HUES64 (cell line): ENCODE results near the gene C2orf68.
A peak's percentile ranks its signal among the peaks of the same experiment; 100 is the strongest.

Experiments used
- H3K27ac ChIP-seq: 2 replicates; pipeline ENCODE4 v1.7.0; 2013; ENCODE audit warnings: low read depth, low read length, inconsistent platforms
- H3K27me3 ChIP-seq: 2 replicates; pipeline ENCODE4 v1.6.1; 2013; ENCODE audit warnings: mild to moderate bottlenecking, low read length; ENCODE audit not compliant: insufficient read depth
- H3K36me3 ChIP-seq: 2 replicates; pipeline ENCODE4 v1.6.1; 2013; ENCODE audit warnings: mild to moderate bottlenecking, low read length; ENCODE audit not compliant: insufficient read depth
- H3K4me1 ChIP-seq: 2 replicates; pipeline ENCODE4 v1.6.1; 2013; ENCODE audit warnings: mild to moderate bottlenecking, low read length, moderate library complexity; ENCODE audit not compliant: insufficient read depth
- H3K4me3 ChIP-seq: 2 replicates; pipeline ENCODE4 v1.5.1; 2013; ENCODE audit warnings: mild to moderate bottlenecking, low read length, moderate library complexity
- H3K9ac ChIP-seq: 2 replicates; pipeline ENCODE4 v1.6.1; 2013; ENCODE audit warnings: mild to moderate bottlenecking, low read depth, low read length
- H3K9me3 ChIP-seq: 2 replicates; pipeline ENCODE4 v1.6.1; 2013; ENCODE audit warnings: low read depth, low read length; ENCODE audit not compliant: insufficient read depth
- WGBS: fragments of 150-250, 120-280 bp; methylation state at CpG from one replicate; pipeline ENCODE4 v1.1.7; 2013; ENCODE audit warnings: missing lambda C conversion rate; 5-methylcytosine and 5-hydroxymethylcytosine counted together

Gene C2orf68

DNA sequence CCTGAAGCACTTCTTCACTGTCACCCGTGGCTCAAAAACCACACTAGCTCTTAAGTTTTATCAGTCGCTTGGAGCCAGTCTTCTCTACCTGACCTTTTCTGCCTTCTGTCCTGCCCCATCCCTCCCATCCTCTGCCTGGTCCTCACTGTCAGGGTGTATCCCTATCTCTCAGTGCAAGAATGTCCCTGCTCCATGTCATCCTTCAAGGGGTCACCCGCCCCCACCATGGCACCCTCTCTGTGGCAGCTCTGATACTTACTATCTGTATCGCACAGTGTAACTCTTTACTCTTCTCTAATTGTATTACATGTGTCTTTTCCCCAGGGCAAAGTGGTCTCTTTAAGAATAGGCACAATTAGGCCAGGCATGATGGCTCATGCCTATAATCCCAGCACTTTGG, 23.2 kb downstream of the C2orf68 start:
- no peak overlapping the region for H3K9ac ChIP-seq
- no peaks in the 10 kb centered on the region for H3K9me3 ChIP-seq
- no peak overlapping the region for H3K27ac ChIP-seq
- H3K4me3 ChIP-seq, result no peak overlapping the region
- WGBS, result 87% methylated on average over 4 of the region's 4 CpGs
- peaks cover 11% of the 10 kb centered on the region for H3K4me1 ChIP-seq
- no peaks in the 10 kb centered on the region for H3K36me3 ChIP-seq
- H3K27me3 ChIP-seq, result peaks cover 34% of the 10 kb centered on the region

DNA sequence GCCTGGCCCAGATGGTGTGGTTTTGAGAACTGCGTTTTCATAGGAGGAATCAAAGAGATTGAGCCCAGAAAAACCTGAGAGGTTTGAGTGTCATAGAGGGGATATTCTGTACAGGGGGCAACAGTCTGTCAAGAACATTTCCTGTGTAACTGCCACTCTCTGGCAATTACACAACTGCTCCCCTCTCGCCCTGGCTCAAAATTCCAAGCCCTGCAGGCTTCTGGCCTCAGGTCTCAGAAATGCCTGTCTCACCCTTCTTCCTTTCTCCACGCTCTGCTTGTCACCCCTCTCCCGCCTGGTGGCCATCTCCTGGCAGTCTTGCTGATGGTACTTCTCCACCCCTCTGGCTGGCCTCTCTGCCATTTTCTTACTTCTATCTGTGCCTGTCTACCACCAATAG, 23.6 kb downstream of the C2orf68 start:
- Histone ChIP-seq H3K36me3 (no peaks in the 10 kb centered on the region), H3K27me3 (peaks cover 38% of the 10 kb centered on the region), H3K4me3 (no peak overlapping the region), H3K9ac (no peak overlapping the region), H3K27ac (no peak overlapping the region), H3K9me3 (no peaks in the 10 kb centered on the region), H3K4me1 (peaks cover 11% of the 10 kb centered on the region)
- 69% methylated on average over 4 of the region's 4 CpGs for WGBS

- Histone ChIP-seq H3K9ac (no peak overlapping the region), H3K4me3 (no peak overlapping the region), H3K4me1 (peaks cover 11% of the 10 kb centered on the region), H3K9me3 (no peaks in the 10 kb centered on the region), H3K27ac (no peak overlapping the region), H3K27me3 (peaks cover 56% of the 10 kb centered on the region), H3K36me3 (no peaks in the 10 kb centered on the region)
- 79% methylated on average over 1 of the region's 1 CpG for WGBS
Measured at GRCh38 chr2:85585781-85586105, 26.1 kb downstream of the C2orf68 start.

DNA sequence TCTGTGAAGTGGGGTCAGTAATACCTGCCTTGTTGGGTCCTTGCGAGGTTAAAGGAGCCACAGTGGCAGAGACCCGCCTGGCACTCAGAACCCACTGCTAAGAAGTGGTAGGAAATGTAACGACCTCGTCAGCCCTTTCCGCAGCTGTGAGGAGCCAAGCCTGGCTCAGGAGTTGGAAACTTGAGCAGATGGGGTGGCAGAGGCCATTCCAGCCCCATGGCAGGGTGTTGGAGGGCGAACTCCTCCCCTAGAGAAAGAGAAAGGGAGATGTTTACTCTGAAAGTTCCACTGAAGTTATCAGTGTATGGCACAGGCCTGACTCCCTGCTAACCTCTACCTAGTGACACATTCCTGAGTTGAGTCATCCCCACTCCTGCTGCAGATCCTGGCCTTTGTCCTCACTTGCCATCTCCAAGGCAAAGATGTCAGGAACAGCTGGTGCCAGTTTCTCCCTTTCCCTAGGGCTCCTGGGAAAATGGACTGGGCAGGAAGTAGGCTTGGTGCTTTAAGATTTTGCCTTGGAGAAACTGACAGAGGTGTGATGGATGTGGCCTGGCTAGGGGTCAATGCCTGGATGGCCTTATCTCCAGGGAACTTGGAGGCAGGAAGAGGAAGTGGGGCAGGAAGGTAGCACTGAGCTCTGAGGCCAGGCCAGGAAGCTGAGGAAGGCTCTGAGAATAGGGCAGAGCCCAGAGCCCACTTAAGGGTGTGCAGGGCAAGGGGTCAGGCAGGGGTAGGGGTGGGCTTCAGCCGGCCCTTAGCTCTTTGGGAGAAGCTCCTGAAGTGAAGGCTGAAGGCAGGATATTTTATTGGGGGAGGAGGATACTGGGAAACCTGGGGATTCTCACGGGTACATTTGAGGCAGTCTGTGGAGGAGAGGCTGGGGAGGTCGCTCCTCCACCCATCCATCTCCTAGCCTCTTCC, 26.7 kb downstream of the C2orf68 start:
- Histone ChIP-seq H3K4me1 (peaks cover 13% of the 10 kb centered on the region), H3K9ac (peak overlapping the region; percentile 47; the same call in 1 of the 2 replicates), H3K27ac (no peak overlapping the region), H3K27me3 (peaks cover 52% of the 10 kb centered on the region), H3K4me3 (peak overlapping the region; percentile 54), H3K9me3 (no peaks in the 10 kb centered on the region), H3K36me3 (no peaks in the 10 kb centered on the region)
- WGBS, result 81% methylated on average over 9 of the region's 9 CpGs

- Histone ChIP-seq H3K4me1 (peaks cover 18% of the 10 kb centered on the region), H3K4me3 (peak within 1 kb of the TSS; percentile 54), H3K27me3 (peaks cover 49% of the 10 kb centered on the region), H3K9ac (peak within 1 kb of the TSS; percentile 47; the same call in 1 of the 2 replicates), H3K9me3 (no peaks in the 10 kb centered on the region), H3K27ac (no peak within 1 kb of the TSS), H3K36me3 (no peaks in the 10 kb centered on the region)
- WGBS, result 92% methylated on average over 52 of the region's 52 CpGs
Measured at GRCh38 chr2:85584354-85584856, 27.5 kb downstream of the C2orf68 start, which contains the start of gene VAMP5. VAMP5 (plus strand) TSS chr2:85584431; CDS start chr2:85584491, 60 bp downstream.

DNA sequence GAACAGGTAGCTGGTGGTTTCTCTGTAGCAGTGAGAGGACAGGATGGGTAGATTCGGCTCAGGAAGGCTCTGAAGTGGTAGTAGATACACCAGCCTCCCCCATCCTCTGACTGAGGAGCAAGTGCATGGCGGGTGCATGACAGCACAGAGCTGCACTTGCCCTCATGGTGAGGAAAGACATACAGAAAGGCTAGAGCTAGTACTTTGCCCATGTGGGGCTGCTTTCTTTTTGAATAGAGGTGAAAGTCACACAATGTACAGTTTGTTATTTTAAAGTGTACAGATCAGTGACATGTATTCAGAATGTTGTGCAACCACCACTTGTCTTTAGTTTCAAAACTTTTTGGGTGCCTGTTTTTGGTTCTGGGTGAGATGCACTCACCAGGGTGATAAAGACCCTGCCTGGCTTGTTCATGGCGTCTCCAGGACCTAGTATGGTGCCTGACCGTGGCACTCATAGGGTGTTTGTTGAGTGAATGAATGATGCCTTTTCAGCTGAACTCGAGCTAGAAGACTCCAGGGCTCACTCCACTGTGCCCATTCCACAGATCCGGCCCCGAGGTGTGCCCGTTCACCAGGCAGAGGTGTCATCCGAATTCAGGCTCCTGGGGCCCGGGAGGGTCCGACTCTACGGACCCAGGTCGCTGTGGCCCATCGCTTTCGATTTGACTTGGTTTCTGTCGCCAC, 28.1 kb downstream of the C2orf68 start:
- Histone ChIP-seq H3K4me1 (peaks cover 24% of the 10 kb centered on the region), H3K27me3 (peaks cover 49% of the 10 kb centered on the region), H3K27ac (no peak overlapping the region), H3K36me3 (no peaks in the 10 kb centered on the region), H3K9ac (no peak overlapping the region), H3K4me3 (peak overlapping the region; percentile 54), H3K9me3 (no peaks in the 10 kb centered on the region)
- WGBS, result 92% methylated on average over 16 of the region's 16 CpGs

DNA sequence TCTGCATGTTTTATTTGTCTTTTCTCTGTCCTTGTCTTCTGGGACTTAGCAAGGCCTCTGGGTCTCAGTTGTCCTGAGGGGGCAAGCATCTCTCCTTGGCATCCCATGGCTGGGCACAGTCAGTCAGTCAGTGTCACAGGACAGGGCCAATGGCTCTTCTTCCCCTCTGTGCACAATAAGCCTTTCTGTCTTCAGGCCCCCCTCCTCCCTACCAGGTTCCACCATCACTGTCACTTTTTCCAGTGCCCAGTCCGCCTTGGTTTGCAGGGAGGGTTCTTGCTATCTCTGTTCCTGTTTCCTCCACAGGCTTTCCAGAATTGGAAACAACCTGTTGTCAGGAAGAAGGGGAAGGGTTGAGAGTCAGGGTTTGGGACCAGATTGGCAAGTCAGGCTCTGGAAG, 29.4 kb downstream of the C2orf68 start:
- peaks cover 37% of the 10 kb centered on the region for H3K4me1 ChIP-seq
- H3K9ac ChIP-seq, result no peak overlapping the region
- H3K27me3 ChIP-seq, result peaks cover 49% of the 10 kb centered on the region
- H3K4me3 ChIP-seq, result no peak overlapping the region
- H3K27ac ChIP-seq, result no peak overlapping the region
- WGBS, result 91% methylated on average over 1 of the region's 1 CpG
- H3K36me3 ChIP-seq, result no peaks in the 10 kb centered on the region
- no peaks in the 10 kb centered on the region for H3K9me3 ChIP-seq

- 72% methylated on average over 3 of the region's 3 CpGs for WGBS
- Histone ChIP-seq H3K4me3 (no peak overlapping the region), H3K9ac (no peak overlapping the region), H3K36me3 (no peaks in the 10 kb centered on the region), H3K27me3 (peaks cover 49% of the 10 kb centered on the region), H3K9me3 (no peaks in the 10 kb centered on the region), H3K27ac (no peak overlapping the region), H3K4me1 (peaks cover 33% of the 10 kb centered on the region)
Measured at GRCh38 chr2:85580206-85580605, 31.7 kb downstream of the C2orf68 start.

GRCh38 chr2:85579266-85579935, 32.5 kb downstream of the C2orf68 start:
- no peaks in the 10 kb centered on the region for H3K9me3 ChIP-seq
- peak overlapping the region; percentile 66; the same call in 1 of the 2 replicates for H3K27ac ChIP-seq
- H3K4me1 ChIP-seq, result peaks cover 27% of the 10 kb centered on the region
- H3K4me3 ChIP-seq, result no peak overlapping the region; the same call in 1 of the 2 replicates
- H3K27me3 ChIP-seq, result peaks cover 46% of the 10 kb centered on the region
- no peak overlapping the region for H3K9ac ChIP-seq
- H3K36me3 ChIP-seq, result no peaks in the 10 kb centered on the region
- WGBS, result 15% methylated on average over 6 of the region's 6 CpGs

DNA sequence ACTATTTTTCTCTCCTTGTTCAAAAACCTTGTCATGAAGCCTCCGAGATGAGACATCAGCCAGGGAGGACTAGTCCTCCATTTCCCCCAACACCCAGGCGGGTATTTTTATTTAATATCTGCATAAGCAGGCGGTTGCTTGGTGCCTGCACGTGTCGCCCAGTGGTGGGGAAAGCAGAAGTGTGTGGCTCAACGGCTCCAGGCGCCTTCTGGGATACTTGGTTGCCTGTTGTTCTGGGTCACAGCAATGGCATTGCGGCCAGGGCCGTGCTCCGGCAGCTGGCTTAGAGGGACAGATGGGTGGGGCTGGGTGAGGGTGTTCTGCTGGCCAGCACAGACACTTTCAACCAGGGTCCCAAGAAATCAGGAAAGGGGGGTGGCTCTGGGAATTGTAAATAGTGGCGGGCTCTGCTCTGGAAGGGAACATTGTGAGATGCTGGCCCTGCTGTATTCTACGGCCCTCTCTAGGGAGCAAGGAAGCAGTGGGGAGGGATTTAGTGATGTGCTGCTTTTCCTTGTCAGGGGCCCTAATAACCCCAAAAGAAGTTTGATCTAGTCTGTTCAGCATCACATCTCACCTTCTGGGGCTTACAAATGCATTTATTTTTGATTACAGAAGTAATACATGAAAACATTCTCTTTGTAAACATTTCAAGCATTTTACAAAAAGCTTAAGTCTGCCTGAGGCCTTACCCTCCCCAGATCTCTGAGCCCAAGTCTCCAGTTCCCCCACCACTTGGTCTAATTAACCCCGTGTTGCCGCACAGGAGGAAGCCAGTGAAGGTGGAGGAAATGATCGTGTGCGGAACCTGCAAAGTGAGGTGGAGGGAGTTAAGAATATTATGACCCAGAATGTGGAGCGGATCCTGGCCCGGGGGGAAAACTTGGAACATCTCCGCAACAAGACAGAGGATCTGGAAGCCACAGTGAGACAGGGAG, 33.4 kb downstream of the C2orf68 start:
- WGBS, result 40% methylated on average over 19 of the region's 19 CpGs
- Histone ChIP-seq H3K9me3 (no peaks in the 10 kb centered on the region), H3K9ac (no peak overlapping the region), H3K27ac (peak overlapping the region; percentile 66; the same call in 1 of the 2 replicates), H3K27me3 (peaks cover 44% of the 10 kb centered on the region), H3K36me3 (no peaks in the 10 kb centered on the region), H3K4me3 (peak overlapping the region; percentile 61), H3K4me1 (peaks cover 27% of the 10 kb centered on the region)
